AG04449 (cell line): Measurements from ENCODE around the gene GALNT18.

ENCODE experiments used
- CTCF ChIA-PET: fragments of 350-600 bp; formaldehyde crosslinking; extraction: SDS; loops from one replicate; lab custom pipeline; 2021; ENCODE audit warnings: antibody characterized with exemption; lab: Yijun Ruan, JAX
- POLR2A ChIA-PET: fragments of 400-600, 350-600 bp; formaldehyde crosslinking; extraction: SDS; loops from one replicate; lab custom pipeline; 2020; ENCODE audit warnings: antibody characterized with exemption, inconsistent platforms; lab: Yijun Ruan, JAX
- DNase-seq: peaks from one replicate; pipeline ENCODE4 v3.0.0-alpha.2; 2010; ENCODE audit warnings: low read depth, low spot score
- H3K4me3 ChIP-seq: 2 replicates; pipeline ENCODE4 v1.5.1; 2011; ENCODE audit warnings: low read depth, mild to moderate bottlenecking, control low read depth, low read length
- CTCF ChIP-seq: IDR thresholded peaks from one replicate; pipeline ENCODE4 v1.5.1; 2011; ENCODE audit warnings: mild to moderate bottlenecking, moderate library complexity, low read length, control low read depth, inconsistent platforms; ENCODE audit not compliant: insufficient read depth; ENCODE audit errors: missing control alignments

Gene GALNT18

GRCh38 chr11:11486423-11486822 lies 135.4 kb downstream of the GALNT18 start:
- no peak overlapping the region for H3K4me3 ChIP-seq
- no peak for TF ChIP-seq CTCF
- no peak for DNase-seq
- ChIA-PET CTCF (no interaction called here), POLR2A (no interaction called here)

GRCh38 chr11:11486002-11486401 lies 135.8 kb downstream of the GALNT18 start:
- TF ChIP-seq CTCF: no peak
- no peak overlapping the region for H3K4me3 ChIP-seq
- DNase-seq: no peak
- POLR2A ChIA-PET: no interaction called here
- CTCF ChIA-PET: no interaction called here

GRCh38 chr11:11483627-11484026 lies 138.2 kb downstream of the GALNT18 start:
- no peak for DNase-seq
- no peak overlapping the region for H3K4me3 ChIP-seq
- CTCF ChIA-PET: interaction anchor here (1.3 kb wide), 1 partner anchor 456 kb away, joined by 3 read pairs; no protein-coding TSS in a partner anchor
- no peak for TF ChIP-seq CTCF
- POLR2A ChIA-PET: interaction anchor here (0.7 kb wide), 1 partner anchor 100 kb away, joined by 3 read pairs; no protein-coding TSS in a partner anchor

- POLR2A ChIA-PET: no interaction called here
- no peak overlapping the region for H3K4me3 ChIP-seq
- no peak for TF ChIP-seq CTCF
- CTCF ChIA-PET: interaction anchor here (1.3 kb wide), 1 partner anchor 455 kb away, joined by 3 read pairs; no protein-coding TSS in a partner anchor
- DNase-seq: no peak
These were observed 139.1 kb downstream of the GALNT18 start for GRCh38 chr11:11482730-11483129.

- CTCF ChIA-PET: interaction anchor here (1.6 kb wide), 1 partner anchor 13 kb away, joined by 6 read pairs; no protein-coding TSS in a partner anchor
- TF ChIP-seq CTCF: no peak
- no peak for DNase-seq
- H3K4me3 ChIP-seq: no peak overlapping the region
- POLR2A ChIA-PET: no interaction called here
These were observed 140.4 kb downstream of the GALNT18 start for GRCh38 chr11:11481371-11481770.

GRCh38 chr11:11480971-11481370 lies 140.8 kb downstream of the GALNT18 start:
- no peak overlapping the region for H3K4me3 ChIP-seq
- no peak for TF ChIP-seq CTCF
- DNase-seq: no peak
- ChIA-PET POLR2A (no interaction called here), CTCF (interaction anchor here (1.6 kb wide), 1 partner anchor 14 kb away, joined by 6 read pairs; no protein-coding TSS in a partner anchor)
